IPS-15b (cell line): ENCODE data around the gene GEN1.

Experiments used
- H3K27me3 ChIP-seq: one replicate; pipeline ENCODE4 v1.6.1; 2013; ENCODE audit warnings: low read length; ENCODE audit not compliant: control insufficient read depth, insufficient read depth
- H3K36me3 ChIP-seq: one replicate; pipeline ENCODE4 v1.6.1; 2013; ENCODE audit warnings: low read length; ENCODE audit not compliant: control insufficient read depth, insufficient read depth
- H3K4me1 ChIP-seq: one replicate; pipeline ENCODE4 v1.6.1; 2013; ENCODE audit warnings: mild to moderate bottlenecking, low read length; ENCODE audit not compliant: control insufficient read depth, insufficient read depth
- H3K4me3 ChIP-seq: one replicate; pipeline ENCODE4 v1.5.1; 2013; ENCODE audit warnings: low read depth, low read length
- H3K9ac ChIP-seq: one replicate; pipeline ENCODE4 v1.6.1; 2013; ENCODE audit warnings: low read depth, mild to moderate bottlenecking, low read length
- H3K9me3 ChIP-seq: one replicate; pipeline ENCODE4 v1.6.1; 2013; ENCODE audit warnings: mild to moderate bottlenecking, low read length; ENCODE audit not compliant: control insufficient read depth, insufficient read depth

Gene GEN1

DNA sequence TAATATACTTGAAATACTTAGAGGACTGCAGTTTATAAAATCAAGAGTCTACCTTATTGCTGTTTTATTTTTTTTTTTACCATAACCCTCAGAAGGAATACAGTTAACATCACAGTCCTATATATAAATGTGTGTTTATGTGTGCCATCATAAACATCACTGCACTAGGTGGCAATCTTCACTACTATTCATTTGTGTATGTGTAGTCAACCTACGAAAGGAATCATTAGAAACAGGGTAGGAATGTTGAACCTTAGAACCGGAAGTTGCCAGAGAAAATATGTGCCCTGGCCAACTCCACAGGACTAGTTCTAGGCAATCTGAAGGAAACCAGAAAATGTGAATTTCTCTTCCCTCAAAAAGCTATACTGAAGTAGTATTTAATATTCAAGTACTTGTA, 3.4 kb downstream of the GEN1 start:
- Histone ChIP-seq H3K9me3 (no peaks in the 10 kb centered on the region), H3K4me3 (no peak overlapping the region), H3K36me3 (no peaks in the 10 kb centered on the region), H3K27me3 (no peaks in the 10 kb centered on the region), H3K4me1 (peaks cover 9% of the 10 kb centered on the region), H3K9ac (no peak overlapping the region)

DNA sequence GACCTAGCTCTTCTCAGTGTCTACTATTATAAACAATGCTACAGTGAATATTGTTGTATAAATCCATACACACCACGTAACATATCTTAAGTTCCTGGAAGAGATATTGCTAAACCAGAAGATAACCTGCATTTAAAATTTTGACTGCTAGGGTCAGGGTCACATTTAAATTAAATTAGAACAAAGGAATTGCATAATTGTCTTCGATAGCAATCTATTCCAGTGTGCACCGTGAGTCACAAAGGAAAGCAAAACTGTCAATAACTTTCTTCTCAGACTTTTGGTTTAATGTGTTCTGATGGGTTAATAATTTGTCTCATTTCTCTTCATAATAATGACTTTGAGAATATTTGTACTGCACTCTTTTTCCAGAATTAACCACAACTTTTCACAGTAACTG, 4.2 kb downstream of the GEN1 start:
- H3K4me1 ChIP-seq = peaks cover 8% of the 10 kb centered on the region
- H3K36me3 ChIP-seq = no peaks in the 10 kb centered on the region
- H3K27me3 ChIP-seq = no peaks in the 10 kb centered on the region
- H3K9ac ChIP-seq = no peak overlapping the region
- no peaks in the 10 kb centered on the region for H3K9me3 ChIP-seq
- no peak overlapping the region for H3K4me3 ChIP-seq

DNA sequence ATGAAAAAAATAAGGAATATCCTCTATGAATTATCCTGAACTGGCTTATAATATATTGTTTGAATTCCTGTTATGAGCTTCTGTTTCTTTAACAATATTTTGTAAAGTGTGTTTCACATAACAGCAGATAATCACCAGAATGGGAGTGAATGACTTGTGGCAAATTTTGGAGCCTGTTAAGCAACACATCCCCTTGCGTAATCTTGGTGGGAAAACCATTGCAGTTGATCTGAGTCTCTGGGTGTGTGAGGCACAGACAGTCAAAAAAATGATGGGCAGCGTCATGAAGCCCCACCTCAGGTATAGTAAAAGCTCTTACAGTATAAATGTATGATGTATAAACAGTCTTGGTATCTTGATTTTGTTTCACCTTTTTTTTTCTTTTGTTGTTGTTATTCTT, 5.9 kb downstream of the GEN1 start:
- H3K36me3 ChIP-seq = no peaks in the 10 kb centered on the region
- H3K4me1 ChIP-seq = peaks cover 8% of the 10 kb centered on the region
- no peak overlapping the region for H3K4me3 ChIP-seq
- H3K9me3 ChIP-seq = no peaks in the 10 kb centered on the region
- H3K9ac ChIP-seq = no peak overlapping the region
- no peaks in the 10 kb centered on the region for H3K27me3 ChIP-seq

DNA sequence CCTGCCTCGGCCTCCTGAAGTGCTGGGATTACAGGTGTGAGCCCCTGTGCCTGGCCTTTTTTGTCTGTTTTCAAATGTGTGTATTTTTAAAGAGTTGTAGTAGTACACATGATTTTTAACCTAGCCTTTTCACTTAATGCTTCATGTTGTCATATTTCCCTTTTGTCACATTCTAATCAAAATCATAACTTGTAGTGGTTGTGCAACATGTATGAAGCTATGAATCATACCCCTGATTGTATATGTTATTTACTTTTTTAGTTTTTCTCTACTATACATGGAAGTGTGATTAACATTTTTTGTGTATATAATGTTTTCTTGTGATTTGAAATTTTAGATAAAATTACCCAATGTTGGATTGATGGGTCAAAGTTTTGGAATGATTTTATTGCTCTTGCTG, 8.5 kb downstream of the GEN1 start:
- H3K4me1 ChIP-seq = no peaks in the 10 kb centered on the region
- H3K27me3 ChIP-seq = no peaks in the 10 kb centered on the region
- no peak overlapping the region for H3K9ac ChIP-seq
- no peaks in the 10 kb centered on the region for H3K9me3 ChIP-seq
- H3K36me3 ChIP-seq = no peaks in the 10 kb centered on the region
- H3K4me3 ChIP-seq = no peak overlapping the region

DNA sequence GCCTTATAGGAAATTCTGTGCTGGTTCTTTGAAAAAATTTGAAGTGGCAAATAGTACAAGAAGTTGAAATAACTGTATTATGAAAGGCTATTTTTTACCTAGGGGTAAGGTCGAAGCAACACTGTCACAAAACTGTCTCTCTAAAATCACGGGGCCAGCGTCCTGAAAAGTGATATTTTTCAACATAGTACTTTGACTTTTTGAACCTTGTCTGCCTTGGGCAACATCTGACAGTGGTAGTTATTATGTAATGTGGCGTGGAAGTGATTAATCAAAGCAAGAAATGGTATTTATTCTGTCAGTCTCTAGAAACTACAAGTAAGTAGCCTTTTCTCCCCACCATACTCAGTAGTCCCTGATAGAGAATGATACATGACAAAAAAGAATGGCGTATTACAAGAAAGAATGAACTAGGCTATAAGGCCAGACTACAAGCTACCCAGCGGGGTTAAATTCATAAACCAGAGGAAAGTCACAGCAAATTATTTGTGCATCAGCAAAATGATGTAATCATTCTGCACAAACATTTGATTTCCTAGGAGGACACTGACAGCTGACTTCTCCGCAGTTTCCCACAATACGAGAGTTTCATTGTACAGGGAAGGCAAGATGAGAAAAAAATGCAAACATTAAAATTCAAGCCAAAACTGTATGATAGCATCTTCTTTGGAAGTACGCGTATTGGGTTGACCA, 9.8 kb downstream of the GEN1 start:
- H3K9ac ChIP-seq = no peak overlapping the region
- H3K36me3 ChIP-seq = no peaks in the 10 kb centered on the region
- no peaks in the 10 kb centered on the region for H3K9me3 ChIP-seq
- H3K27me3 ChIP-seq = no peaks in the 10 kb centered on the region
- H3K4me3 ChIP-seq = no peak overlapping the region
- H3K4me1 ChIP-seq = no peaks in the 10 kb centered on the region

DNA sequence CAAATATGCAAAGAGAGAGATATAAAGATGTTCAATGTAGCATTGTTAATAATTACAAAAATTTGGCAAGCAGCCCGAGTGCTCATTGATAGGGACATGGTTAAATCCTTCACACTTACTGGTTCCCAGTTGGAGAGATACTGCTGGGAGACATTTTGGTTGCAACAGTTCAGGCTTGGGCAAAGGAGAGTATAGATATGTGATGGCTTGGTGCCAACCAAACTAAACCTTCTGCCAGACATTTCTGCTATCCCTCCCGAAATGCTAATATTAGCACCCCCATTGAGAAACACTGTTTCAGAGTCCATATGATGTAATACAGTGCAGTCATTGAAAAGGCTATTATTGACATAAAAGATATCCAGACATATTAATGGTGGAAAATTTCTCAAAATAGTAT, 11.5 kb downstream of the GEN1 start:
- no peak overlapping the region for H3K9ac ChIP-seq
- no peaks in the 10 kb centered on the region for H3K27me3 ChIP-seq
- no peaks in the 10 kb centered on the region for H3K36me3 ChIP-seq
- H3K9me3 ChIP-seq = no peaks in the 10 kb centered on the region
- no peak overlapping the region for H3K4me3 ChIP-seq
- no peaks in the 10 kb centered on the region for H3K4me1 ChIP-seq

DNA sequence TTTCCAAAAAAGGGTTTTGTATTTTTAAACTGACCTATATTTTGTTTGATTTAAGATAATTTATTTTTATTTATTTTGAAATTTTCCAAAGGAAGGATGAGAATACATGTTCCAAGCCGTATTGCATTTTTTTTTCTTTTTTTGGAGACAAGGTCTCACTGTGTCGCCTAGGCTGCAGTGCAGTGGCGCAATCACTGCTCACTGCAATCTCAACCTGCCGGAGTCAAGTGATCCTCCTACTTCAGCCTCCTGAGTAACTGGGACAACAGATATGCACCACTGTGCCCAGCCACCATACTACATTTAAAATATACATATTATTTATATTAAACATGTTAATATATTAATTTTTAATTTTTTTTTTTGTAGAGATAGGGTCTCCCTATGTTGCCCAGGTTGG, 15.0 kb downstream of the GEN1 start:
- H3K27me3 ChIP-seq = no peaks in the 10 kb centered on the region
- no peak overlapping the region for H3K4me3 ChIP-seq
- no peaks in the 10 kb centered on the region for H3K9me3 ChIP-seq
- no peaks in the 10 kb centered on the region for H3K4me1 ChIP-seq
- H3K9ac ChIP-seq = no peak overlapping the region
- no peaks in the 10 kb centered on the region for H3K36me3 ChIP-seq

DNA sequence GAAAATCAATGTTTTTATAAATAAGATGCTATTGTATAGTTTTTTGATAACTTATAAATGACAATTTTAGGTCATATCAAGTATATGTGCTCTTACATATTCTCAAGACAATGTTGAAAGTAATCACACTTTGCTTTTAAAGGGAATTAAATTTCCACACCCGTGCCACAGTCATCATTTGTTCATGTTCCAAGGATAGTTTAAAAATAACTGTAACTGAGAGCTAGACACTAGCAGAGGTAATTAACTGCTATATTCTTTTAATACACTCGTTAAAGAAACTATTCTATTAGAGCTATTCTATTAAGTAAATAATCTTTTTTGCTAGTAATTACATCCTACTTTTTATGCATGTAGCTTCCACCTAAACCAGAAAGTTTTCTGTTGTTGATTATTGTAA, 18.0 kb downstream of the GEN1 start:
- Histone ChIP-seq H3K9me3 (no peaks in the 10 kb centered on the region), H3K9ac (no peak overlapping the region), H3K27me3 (no peaks in the 10 kb centered on the region), H3K36me3 (no peaks in the 10 kb centered on the region), H3K4me3 (no peak overlapping the region), H3K4me1 (no peaks in the 10 kb centered on the region)

DNA sequence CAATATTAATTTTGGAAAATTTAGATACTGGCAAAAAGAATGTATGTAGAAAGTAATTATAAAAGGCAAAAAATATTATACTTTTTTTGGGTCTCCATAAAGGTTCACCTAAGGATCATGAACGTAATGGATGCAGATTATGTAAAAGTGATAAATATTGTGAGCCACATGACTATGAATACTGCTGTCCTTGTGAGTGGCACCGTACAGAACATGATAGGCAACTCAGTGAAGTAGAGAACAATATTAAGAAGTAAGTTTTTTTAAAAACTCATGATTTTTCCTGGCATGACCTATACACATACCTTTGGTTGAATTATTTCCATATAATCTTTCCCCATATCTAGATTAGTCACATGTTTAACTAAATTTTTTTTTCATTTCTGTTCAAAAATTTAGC, 18.6 kb downstream of the GEN1 start:
- Histone ChIP-seq H3K9me3 (no peaks in the 10 kb centered on the region), H3K9ac (no peak overlapping the region), H3K36me3 (no peaks in the 10 kb centered on the region), H3K27me3 (no peaks in the 10 kb centered on the region), H3K4me3 (no peak overlapping the region), H3K4me1 (no peaks in the 10 kb centered on the region)

DNA sequence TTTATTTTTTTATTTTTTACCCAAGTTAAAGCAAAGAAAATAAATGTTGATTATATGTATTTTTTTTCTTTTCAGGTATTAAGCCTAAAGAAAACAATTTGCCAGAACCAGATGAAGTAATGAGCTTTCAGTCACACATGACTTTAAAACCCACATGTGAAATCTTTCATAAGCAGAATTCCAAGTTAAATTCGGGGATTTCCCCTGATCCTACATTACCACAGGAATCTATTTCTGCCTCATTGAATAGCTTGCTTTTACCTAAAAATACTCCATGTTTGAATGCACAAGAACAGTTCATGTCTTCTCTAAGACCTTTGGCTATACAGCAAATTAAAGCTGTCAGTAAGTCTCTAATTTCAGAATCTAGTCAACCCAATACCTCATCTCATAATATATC, 26.6 kb downstream of the GEN1 start:
- Histone ChIP-seq H3K36me3 (no peaks in the 10 kb centered on the region), H3K27me3 (no peaks in the 10 kb centered on the region), H3K9ac (no peak overlapping the region), H3K9me3 (no peaks in the 10 kb centered on the region), H3K4me3 (no peak overlapping the region), H3K4me1 (no peaks in the 10 kb centered on the region)

DNA sequence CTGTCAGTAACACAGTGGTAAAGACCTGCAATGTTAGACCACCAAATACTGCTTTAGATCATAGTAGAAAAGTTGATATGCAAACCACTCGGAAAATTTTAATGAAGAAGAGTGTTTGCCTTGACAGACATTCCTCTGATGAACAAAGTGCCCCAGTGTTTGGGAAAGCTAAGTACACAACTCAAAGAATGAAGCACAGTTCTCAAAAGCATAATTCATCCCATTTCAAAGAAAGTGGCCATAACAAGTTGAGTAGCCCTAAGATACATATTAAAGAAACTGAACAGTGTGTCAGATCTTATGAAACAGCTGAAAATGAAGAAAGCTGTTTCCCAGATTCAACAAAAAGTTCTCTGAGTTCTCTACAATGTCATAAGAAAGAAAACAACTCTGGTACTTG, 27.5 kb downstream of the GEN1 start:
- no peaks in the 10 kb centered on the region for H3K36me3 ChIP-seq

DNA sequence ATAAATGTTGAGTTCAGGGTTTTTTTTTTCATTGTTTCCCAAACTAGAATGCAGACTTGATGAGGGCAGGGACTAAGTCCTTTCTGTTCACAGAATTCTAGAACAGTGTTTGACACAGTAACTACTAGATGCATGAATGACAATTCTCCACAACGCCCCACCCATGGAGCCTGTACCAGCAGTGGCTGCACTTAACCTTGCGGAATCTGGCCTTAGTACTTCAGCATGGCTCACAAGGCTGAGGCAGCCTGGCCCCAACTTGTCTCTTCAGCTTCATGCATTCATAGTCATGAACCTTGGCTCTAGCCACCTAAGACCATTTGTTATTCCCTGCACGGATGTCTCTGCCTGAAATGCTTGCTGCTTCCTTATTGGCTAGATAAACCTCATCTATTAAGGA, 32.8 kb downstream of the GEN1 start:
- Histone ChIP-seq H3K9me3 (no peaks in the 10 kb centered on the region), H3K36me3 (no peaks in the 10 kb centered on the region), H3K27me3 (no peaks in the 10 kb centered on the region), H3K4me3 (no peak overlapping the region), H3K9ac (no peak overlapping the region), H3K4me1 (no peaks in the 10 kb centered on the region)

More for the DNA sequence above, 27.5 kb downstream of the GEN1 start:
- no peak overlapping the region for H3K4me3 ChIP-seq
- no peak overlapping the region for H3K9ac ChIP-seq
- no peaks in the 10 kb centered on the region for H3K27me3 ChIP-seq
- H3K4me1 ChIP-seq = no peaks in the 10 kb centered on the region
- H3K9me3 ChIP-seq = no peaks in the 10 kb centered on the region
